Common myeloid progenitor, CD34-positive (primary cell): ENCODE data around the gene MYL12A.

ENCODE experiments used
- CTCF ChIA-PET: fragments of 350-600 bp; sonication (Branson Sonifier 250); formaldehyde crosslinking; loops from one replicate; lab custom pipeline; 2021; ENCODE audit warnings: antibody characterized with exemption; lab: Charles Lee
- POLR2A ChIA-PET: fragments of 350-600 bp; sonication (Branson Sonifier 250); formaldehyde crosslinking; loops from one replicate; lab custom pipeline; 2021; ENCODE audit warnings: antibody characterized with exemption; lab: Charles Lee
- DNase-seq, 3 donors: peaks; one replicate each; pipeline versions ENCODE4 v3.0.0 to v3.0.0-alpha.2; 2013
- H3K27ac ChIP-seq, 2 experiments: 1 replicate in 1 of 2; 2 replicates in 1 of 2; pipeline ENCODE4 v1.7.0; 2013; ENCODE audit warnings: inconsistent platforms in 2 of 2, low read length in 2 of 2, mild to moderate bottlenecking in 2 of 2, low read depth in 1 of 2, moderate library complexity in 1 of 2; ENCODE audit not compliant: severe bottlenecking in 2 of 2, insufficient read depth in 1 of 2, poor library complexity in 1 of 2
- H3K27me3 ChIP-seq, 5 experiments: replicated peaks in 2 of 5; 1 replicate in 3 of 5; 2 replicates in 2 of 5; pipeline versions ENCODE4 v1.6.1 to v1.7.0; 2013; ENCODE audit warnings: low read length in 4 of 5, mild to moderate bottlenecking in 2 of 5, moderate library complexity in 2 of 5, inconsistent platforms in 1 of 5; ENCODE audit not compliant: insufficient read depth in 5 of 5, control insufficient read depth in 4 of 5
- H3K36me3 ChIP-seq, 4 experiments: 1 replicate in 2 of 4; 2 replicates in 2 of 4; pipeline versions ENCODE4 v1.6.1 to v1.7.0; 2013; ENCODE audit warnings: low read length in 3 of 4, control low read depth in 1 of 4, mild to moderate bottlenecking in 1 of 4; ENCODE audit not compliant: control insufficient read depth in 4 of 4, insufficient read depth in 4 of 4
- H3K4me1 ChIP-seq, 4 experiments: 1 replicate in 3 of 4; 2 replicates in 1 of 4; pipeline versions ENCODE4 v1.6.1 to v1.7.1; 2013; ENCODE audit warnings: low read length in 3 of 4, mild to moderate bottlenecking in 3 of 4, control low read depth in 1 of 4, inconsistent platforms in 1 of 4, moderate library complexity in 1 of 4; ENCODE audit not compliant: control insufficient read depth in 4 of 4, insufficient read depth in 4 of 4; ENCODE audit errors: control extremely low read depth in 1 of 4
- H3K4me3 ChIP-seq, 7 experiments: 1 replicate in 4 of 7; 2 replicates in 3 of 7; pipeline versions ENCODE4 v1.5.1 to v1.7.0; 2013; ENCODE audit warnings: mild to moderate bottlenecking in 7 of 7, low read length in 6 of 7, moderate library complexity in 6 of 7, inconsistent platforms in 2 of 7, low read depth in 2 of 7, control low read depth in 1 of 7; ENCODE audit not compliant: insufficient read depth in 4 of 7, control insufficient read depth in 1 of 7; ENCODE audit errors: extremely low read depth in 1 of 7
- H3K9me3 ChIP-seq, 5 experiments: 1 replicate in 4 of 5; 2 replicates in 1 of 5; pipeline versions ENCODE4 v1.6.1 to v1.7.1; 2013; ENCODE audit warnings: low read length in 4 of 5, mild to moderate bottlenecking in 2 of 5, inconsistent platforms in 1 of 5, low read depth in 1 of 5, moderate library complexity in 1 of 5; ENCODE audit not compliant: control insufficient read depth in 4 of 5, insufficient read depth in 2 of 5; ENCODE audit errors: control extremely low read depth in 1 of 5
- WGBS: methylation state at CpG from one replicate; pipeline ENCODE4 v1.1.5; 2013; ENCODE audit not compliant: insufficient coverage; 5-methylcytosine and 5-hydroxymethylcytosine counted together

Gene MYL12A

DNA sequence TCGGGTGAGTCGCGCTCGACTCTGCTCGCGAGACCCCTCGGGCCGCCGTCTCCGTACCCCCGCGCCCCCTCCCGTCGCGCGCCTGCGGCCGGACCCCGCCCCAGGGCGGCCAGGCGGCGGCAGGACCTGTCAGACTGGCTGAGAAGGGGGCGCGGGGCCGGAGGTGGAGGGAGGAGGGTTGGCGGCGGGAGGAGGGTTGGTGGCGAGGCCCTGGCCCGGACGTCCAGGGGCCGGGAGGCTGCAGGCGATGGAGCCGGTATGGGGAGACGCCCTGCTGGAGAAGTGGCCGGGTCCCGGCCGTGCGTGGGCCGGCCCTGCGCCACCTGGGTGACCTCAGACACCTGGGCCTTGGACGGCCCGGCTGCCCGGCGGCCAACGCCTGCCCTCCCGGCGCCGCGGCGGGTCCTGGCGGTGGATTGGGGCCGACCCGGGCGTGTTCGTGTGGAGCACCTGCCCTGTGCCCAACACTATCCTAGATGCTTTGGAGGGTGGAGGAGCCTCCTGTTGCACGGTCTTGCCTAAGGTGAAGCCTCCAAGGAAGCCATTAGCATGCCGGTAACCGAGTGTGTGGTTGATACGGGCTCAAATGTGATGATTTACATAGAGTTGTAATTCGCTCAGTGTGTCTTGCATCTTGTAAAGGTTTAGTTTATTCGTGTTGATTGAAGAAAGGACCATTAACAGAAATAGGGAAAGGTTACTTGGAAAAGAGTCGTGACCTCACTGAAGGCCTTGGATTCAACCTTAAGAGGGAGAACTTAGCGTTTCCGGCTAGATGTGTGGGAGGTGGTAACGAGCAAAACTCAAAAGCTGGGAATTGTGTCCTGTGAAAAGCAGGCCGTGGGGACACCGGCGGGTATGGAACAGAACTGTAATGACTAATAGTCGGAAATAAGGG lies 14.9 kb downstream of the MYL12A start:
- ChIA-PET CTCF (interaction anchor here (1.1 to 3.5 kb wide), 6 partner anchors 12 to 192 kb away, joined by 4 to 68 read pairs (median 11); partner anchors contain the start of gene MYL12A), POLR2A (interaction anchor here (0.9 to 6.6 kb wide), 6 partner anchors 9 to 404 kb away, joined by 3 to 90 read pairs (median 6); partner anchors contain the start of gene MYL12A)
- peak in 2 of 3 donors; percentile 52 to 63 for DNase-seq
- H3K27me3 ChIP-seq = no peaks in the 10 kb centered on the region
- H3K9me3 ChIP-seq = no peaks in the 10 kb centered on the region
- 1% methylated on average over 63 of the region's 69 CpGs for WGBS
- peaks cover 31 to 64% (median 41%) of the 10 kb centered on the region in 4 experiments for H3K4me1 ChIP-seq
- peak overlapping the region; percentile 95 to 99 for H3K27ac ChIP-seq
- H3K36me3 ChIP-seq = peaks cover 5 to 16% (median 8%) of the 10 kb centered on the region in 4 experiments
- peak overlapping the region; percentile 83 to 99 (median 90) for H3K4me3 ChIP-seq

DNA sequence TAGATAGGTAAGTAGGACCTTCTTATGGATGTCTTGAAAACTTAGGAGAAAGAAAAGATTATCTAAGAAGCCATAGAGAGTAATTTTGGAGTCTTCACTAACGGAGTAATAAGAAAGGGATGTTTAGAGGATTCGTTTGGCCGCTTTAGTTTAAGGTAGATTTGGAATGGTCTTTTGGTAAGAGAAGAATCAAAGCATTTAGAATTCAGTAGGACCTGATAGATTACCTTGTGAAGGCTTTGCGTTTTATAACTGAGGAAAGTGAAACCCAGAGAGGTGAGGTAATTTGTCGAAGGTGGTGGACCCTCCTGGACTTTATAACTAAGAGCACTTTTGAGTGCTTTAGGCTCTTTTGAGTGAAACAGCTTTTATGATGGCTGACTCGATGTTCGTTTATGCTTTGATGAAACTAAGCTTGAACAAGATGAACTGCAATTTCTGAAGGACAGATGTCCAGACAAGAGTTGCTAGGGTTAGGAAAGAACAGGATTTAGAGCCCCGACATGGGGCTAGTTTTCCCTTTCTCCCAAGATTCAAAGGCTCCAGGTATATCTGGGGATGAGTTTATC lies 15.6 kb downstream of the MYL12A start:
- WGBS = 37% methylated on average over 8 of the region's 8 CpGs
- peaks cover 0 to 9% (median 2%) of the 10 kb centered on the region in 4 experiments for H3K36me3 ChIP-seq
- peak overlapping the region; percentile 83 to 99 (median 90) for H3K4me3 ChIP-seq
- CTCF ChIA-PET = interaction anchor here (1.0 to 3.2 kb wide), 8 partner anchors 12 to 330 kb away, joined by 3 to 19 read pairs (median 4); partner anchors contain the start of gene MYL12A
- no peaks in the 10 kb centered on the region for H3K27me3 ChIP-seq
- DNase-seq = no peak
- H3K4me1 ChIP-seq = peaks cover 26 to 65% (median 39%) of the 10 kb centered on the region in 4 experiments
- POLR2A ChIA-PET = interaction anchor here (0.6 to 6.6 kb wide), 4 partner anchors 15 to 416 kb away, joined by 3 to 90 read pairs (median 3); partner anchors contain the start of gene MYL12A
- peak overlapping the region; percentile 95 to 99 for H3K27ac ChIP-seq
- H3K9me3 ChIP-seq = no peaks in the 10 kb centered on the region

DNA sequence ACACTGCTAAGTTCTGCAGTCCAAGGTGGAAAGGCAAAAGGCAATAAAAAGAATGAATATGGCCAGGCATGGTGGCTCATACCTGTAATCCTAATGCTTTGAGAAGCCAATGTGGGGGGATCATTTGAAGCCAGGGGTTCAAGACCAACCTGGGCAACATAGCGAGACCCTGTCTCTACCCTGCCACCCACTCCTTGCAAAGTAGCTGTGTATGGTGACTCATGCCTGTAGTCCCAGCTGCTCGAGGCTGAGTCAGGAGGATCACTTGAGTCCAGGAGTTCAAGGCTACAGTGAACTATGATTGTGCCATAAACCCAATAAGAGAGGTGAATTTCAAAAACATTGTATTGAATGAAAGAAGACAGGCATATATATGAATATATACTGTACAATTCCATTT lies 16.8 kb downstream of the MYL12A start:
- Histone ChIP-seq H3K4me1 (peaks cover 25 to 64% (median 38%) of the 10 kb centered on the region in 4 experiments), H3K27ac (no peak overlapping the region), H3K4me3 (peak overlapping the region in 2 of 7 experiments; percentile 97 to 99), H3K9me3 (no peaks in the 10 kb centered on the region), H3K27me3 (no peaks in the 10 kb centered on the region), H3K36me3 (peaks cover 0 to 3% (median 0%) of the 10 kb centered on the region in 4 experiments)
- ChIA-PET POLR2A (interaction anchor here (1.2 to 6.6 kb wide), 2 partner anchors 16 to 185 kb away, joined by 3 to 90 read pairs; partner anchors contain the start of gene MYL12A), CTCF (interaction anchor here (1.0 to 3.2 kb wide), 6 partner anchors 11 to 331 kb away, joined by 3 to 19 read pairs (median 5); partner anchors contain the start of gene MYL12A)
- DNase-seq = no peak
- WGBS = 92% methylated on average over 2 of the region's 2 CpGs

DNA sequence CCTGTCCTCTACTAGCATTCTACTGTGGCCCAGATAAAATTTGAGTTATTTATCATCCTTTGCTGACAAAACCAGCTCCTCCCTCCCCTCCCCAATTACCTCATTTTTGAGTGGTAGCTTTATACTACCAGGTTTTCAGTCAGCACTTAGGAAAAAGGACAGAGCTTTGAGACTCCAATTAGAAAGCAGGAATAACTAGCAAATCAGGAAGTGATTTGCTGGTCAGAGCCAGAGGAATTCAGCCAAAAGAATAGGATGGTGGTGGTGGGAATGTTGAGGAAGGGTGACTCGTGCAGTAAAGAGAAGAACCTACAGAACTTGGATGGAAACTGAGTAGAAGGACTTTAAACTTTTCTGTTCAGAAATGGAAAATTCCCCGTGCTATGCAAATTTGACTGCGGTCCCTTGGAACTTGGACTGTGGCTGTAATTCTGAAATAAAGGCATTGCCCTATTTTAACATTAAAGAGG lies 18.0 kb downstream of the MYL12A start:
- ChIA-PET POLR2A (interaction anchor here (1.0 kb wide), 1 partner anchor 19 kb away, joined by 3 read pairs; no protein-coding TSS in a partner anchor), CTCF (interaction anchor here (1.2 to 3.2 kb wide), 2 partner anchors 10 to 54 kb away, joined by 3 to 19 read pairs; no protein-coding TSS in a partner anchor)
- no peaks in the 10 kb centered on the region for H3K27me3 ChIP-seq
- H3K4me3 ChIP-seq = no peak overlapping the region
- H3K27ac ChIP-seq = no peak overlapping the region
- 90% methylated on average over 3 of the region's 3 CpGs for WGBS
- peaks cover 24 to 58% (median 34%) of the 10 kb centered on the region in 4 experiments for H3K4me1 ChIP-seq
- DNase-seq = no peak
- no peaks in the 10 kb centered on the region for H3K9me3 ChIP-seq
- peaks cover 0 to 3% (median 0%) of the 10 kb centered on the region in 4 experiments for H3K36me3 ChIP-seq

DNA sequence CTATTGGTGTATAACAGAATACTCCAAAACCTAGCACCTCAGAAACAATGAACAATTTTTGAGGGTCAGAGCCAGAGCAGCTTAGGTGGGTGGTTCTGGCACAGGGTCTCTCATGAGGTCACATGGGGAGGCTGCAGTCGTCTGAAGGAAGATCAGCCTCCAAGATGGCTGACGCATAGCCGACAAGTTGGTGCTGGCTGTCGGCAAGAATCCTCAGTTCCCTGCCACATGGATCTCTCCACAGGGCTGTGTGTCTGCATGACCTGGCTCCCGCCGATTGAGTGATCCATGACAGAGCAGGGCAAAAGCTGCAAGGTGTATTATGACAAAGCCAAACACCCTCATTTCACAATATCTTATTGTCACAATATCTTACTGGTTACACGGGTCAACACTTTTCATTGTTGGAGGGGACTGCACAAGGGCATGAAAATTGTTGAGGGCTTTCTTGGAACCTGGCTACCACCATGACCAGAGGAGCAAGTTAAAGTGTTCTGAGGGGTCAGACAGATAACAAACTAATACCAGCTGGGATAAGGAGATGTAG lies 18.5 kb downstream of the MYL12A start:
- no peak overlapping the region for H3K4me3 ChIP-seq

DNA sequence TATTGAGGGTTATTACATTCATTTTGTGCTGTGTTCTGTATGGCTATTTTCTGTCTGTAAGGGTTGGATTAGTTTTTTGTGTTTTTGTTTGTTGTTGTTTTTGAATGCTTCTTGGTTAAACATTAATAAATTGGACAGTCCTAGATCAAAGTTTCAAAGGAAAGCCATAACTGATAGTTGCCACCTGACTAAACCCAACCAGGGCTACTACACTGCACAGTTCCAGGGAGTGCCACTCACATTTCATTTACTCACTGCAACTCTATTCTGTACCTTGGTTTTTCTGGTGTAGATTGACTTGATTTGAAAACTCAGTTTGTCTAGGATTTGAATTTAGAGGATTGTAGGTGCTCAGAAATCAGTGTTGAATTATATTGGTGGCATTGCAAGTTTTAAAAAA lies 20.7 kb downstream of the MYL12A start:
- Histone ChIP-seq H3K27me3 (no peaks in the 10 kb centered on the region), H3K4me3 (no peak overlapping the region), H3K36me3 (peaks cover 0 to 9% (median 4%) of the 10 kb centered on the region in 4 experiments), H3K4me1 (peaks cover 16 to 46% (median 26%) of the 10 kb centered on the region in 4 experiments), H3K27ac (no peak overlapping the region), H3K9me3 (no peaks in the 10 kb centered on the region)
- ChIA-PET POLR2A (no interaction called here), CTCF (no interaction called here)
- DNase-seq = no peak

More for the DNA sequence above, 18.5 kb downstream of the MYL12A start:
- peaks cover 0 to 3% (median 0%) of the 10 kb centered on the region in 4 experiments for H3K36me3 ChIP-seq
- WGBS = 80% methylated on average over 6 of the region's 7 CpGs
- ChIA-PET CTCF (interaction anchor here (1.2 to 3.2 kb wide), 2 partner anchors 9 to 53 kb away, joined by 3 to 19 read pairs; no protein-coding TSS in a partner anchor), POLR2A (interaction anchor here (0.7 to 1.0 kb wide), 3 partner anchors 10 to 181 kb away, joined by 3 to 5 read pairs (median 3); no protein-coding TSS in a partner anchor)
- DNase-seq = no peak
- no peak overlapping the region for H3K27ac ChIP-seq
- no peaks in the 10 kb centered on the region for H3K27me3 ChIP-seq
- H3K4me1 ChIP-seq = peaks cover 19 to 53% (median 29%) of the 10 kb centered on the region in 4 experiments
- H3K9me3 ChIP-seq = no peaks in the 10 kb centered on the region
